ENCODE measurements around the gene SPATA21.

GRCh38 chr1:16393570-16394521 lies 43.4 kb downstream of the SPATA21 start:
- no peak for TF ChIP-seq POLR2AphosphoS5 (IDR thresholded peaks at IDR 0.05; ENCODE audit: insufficient read depth, low read depth, low read length)
- TF ChIP-seq EZH2 (IDR thresholded peaks at IDR 0.05; ENCODE audit: borderline replicate concordance, low read depth, low read length, severe bottlenecking) = no peak
- no peak for TF ChIP-seq POLR2A (IDR thresholded peaks at IDR 0.05; ENCODE audit: low read depth, low read length)
